ENCODE measurements around the gene SGK1. TPM values are rescaled to one million over a fixed set of nuclear protein-coding genes. Genes with fewer than 3 reads are reported as not detected.
"Not testable (repeated sequence)": the region's sequence is repeated elsewhere in the genome, so short reads cannot be mapped to it uniquely, and the experiment has no call there.

The SGK1 gene
- polyA plus RNA-seq, 3 donors: 72.5 to 78.4 (median 72.9) TPM

DNA sequence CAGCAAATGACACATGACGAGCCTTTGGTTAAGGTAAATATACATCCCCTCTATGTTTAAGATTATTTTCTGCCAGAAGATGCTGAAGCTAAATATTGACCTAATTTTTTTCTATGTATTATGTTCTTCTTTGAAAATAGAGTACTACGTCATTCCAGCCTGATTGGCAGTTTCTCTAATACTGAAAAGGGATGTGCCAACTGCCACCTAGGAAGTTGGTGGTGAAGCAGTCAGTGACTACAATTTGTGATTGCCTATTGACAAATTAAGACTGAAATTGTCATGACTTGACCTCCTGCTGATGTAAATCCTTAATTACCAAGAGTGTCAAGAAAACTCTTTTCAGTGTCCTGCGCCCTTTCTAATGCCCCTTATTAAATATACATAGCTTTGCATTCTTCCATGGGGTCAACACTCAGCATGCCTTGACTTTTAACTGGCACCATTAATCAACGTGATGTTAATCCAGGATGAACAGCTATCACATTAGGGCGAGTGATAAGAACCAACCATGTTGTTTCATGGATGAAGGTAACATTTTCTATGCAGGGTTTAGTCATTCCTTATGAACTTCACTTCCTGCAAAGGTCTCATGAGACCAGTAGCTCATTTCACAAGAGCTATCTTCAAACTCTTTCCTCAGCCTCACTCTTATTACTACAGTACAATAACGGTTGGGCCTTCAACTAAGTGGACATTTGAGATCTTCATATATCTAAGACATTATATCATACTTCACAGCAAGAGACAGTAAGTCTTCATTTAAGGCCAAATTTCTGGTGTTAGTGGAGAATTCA, 22.5 kb upstream of the SGK1 start:
- DNase-seq: no peak

DNA sequence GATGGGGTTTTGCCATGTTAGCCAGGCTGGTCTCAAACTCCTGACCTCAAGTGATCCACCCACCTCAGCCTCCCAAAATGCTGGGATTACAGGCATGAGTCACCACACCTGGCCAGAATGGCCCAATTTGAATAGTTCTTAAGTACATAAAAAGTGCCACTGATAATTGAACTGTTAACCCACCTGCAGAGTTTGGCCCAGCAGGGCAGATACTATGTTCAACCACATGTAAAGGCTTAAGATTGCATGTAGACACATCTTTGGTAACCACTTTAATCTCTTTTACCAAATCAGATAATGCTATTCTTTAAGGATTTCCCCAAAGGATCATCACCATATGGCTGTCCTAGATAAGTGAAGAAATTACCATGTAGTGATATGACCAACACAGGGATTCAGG, 21.3 kb upstream of the SGK1 start:
- DNase-seq: no peak

DNA sequence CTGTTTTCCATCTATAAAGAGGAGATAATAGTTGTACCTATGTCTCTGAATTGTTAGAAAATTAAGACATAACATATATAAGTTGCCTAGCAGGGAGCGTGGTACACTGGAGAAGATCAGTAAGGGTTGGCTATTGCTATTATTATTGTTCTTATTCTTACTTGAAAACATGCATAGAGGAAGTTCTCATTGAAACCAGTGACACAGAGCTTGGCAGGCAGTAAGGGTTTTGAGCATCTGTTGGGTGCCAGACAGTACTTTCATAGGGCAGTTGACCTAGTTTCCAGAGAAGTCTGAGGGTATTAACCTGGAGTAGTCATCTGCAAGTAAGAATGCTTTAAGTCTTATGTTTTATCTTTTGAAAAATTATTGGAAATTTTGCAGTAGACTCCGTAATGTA, 13.3 kb upstream of the SGK1 start:
- DNase-seq: no peak

DNA sequence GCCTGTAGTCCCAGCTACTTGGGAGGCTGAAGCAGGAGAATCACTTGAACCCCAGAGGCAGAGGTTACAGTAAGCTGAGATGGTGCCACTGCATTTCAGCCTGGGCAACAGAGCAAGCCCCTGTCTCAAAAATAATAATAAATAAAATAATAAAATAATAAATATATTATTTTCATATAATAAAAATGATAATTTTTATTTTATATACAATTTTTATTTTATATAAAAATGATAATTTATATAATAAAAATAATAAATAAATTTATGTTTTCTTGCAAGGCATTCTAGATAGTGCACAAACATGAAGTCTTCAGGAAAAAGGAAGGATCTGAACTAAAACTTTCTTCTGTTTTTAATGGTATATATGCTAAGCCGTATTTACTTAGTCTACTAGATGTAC, 12.6 kb upstream of the SGK1 start:
- no peak for DNase-seq

DNA sequence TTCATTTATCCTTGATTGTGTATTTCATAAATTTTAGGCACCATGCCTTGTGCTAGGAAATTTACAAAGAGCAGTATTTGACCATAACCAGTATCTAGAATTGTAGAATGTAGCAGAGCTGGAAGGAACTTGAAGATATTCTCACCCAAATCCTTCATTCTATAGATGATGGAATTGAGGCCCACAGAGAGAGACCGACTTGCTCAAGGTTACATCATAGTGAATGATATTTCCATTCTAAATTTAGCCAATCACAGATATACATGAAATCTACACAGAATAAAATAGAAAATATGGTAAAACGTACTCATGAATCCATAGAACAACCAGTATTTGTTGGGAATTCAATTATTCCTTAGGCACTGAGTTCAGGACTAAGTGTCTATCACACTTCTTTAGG, 10.9 kb upstream of the SGK1 start:
- no peak for DNase-seq

DNA sequence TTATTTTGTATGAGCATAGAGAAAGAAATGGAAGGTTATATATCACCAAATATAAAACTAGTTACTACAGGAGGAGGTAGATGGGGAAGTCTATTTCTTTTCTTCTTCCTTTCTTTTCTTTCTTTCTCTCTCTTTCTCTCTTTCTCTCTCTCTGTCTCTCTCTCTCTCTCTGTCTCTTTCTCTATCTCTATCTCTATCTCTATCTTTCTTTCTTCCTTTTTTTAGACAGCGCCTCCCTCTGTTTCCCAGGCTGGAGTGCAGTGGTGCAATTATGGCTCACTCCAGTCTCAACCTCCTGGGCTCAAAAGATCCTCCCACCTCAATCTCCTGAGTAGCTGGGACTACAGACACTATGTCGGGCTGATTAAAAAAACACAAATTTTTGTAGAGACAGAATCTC, 10.2 kb upstream of the SGK1 start:
- DNase-seq: no peak

DNA sequence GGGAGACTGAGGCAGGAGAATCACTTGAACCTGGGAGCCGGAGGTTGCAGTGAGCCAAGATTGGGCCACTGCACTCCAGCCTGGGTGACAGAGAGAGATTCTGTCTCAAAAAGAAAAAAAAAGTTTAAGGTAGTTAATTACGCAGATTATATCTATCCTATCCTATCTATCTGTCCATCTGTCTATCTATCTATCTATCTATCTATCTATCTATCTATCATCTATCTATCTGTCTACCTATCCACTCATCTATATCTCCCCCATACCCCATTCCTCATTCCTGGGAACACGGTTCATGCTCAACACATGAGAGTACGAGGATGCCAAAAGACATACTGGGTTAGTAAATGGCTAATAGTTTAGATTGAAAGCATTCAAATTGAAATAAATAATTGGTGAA, 8.3 kb upstream of the SGK1 start:
- not testable (repeated sequence) for DNase-seq

DNA sequence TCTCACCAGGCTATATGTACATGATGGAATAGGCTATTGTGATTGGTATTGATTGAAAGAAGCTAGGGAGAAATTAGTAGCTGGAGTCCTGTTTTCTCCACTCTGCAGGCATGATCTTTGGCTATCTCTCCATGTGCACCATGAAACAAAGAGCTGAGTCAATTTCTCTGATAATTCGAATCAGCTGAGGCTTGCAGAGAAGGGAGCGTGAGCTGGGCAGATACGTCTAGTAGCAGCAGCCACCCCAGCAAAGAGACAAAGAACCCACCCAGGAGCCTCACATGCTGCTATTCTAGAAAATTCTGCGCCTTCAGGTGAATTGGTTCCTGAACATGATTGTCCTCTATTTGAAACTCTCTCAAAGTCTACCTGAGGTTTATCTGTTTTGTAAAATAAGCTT, 6.9 kb upstream of the SGK1 start:
- no peak for DNase-seq

DNA sequence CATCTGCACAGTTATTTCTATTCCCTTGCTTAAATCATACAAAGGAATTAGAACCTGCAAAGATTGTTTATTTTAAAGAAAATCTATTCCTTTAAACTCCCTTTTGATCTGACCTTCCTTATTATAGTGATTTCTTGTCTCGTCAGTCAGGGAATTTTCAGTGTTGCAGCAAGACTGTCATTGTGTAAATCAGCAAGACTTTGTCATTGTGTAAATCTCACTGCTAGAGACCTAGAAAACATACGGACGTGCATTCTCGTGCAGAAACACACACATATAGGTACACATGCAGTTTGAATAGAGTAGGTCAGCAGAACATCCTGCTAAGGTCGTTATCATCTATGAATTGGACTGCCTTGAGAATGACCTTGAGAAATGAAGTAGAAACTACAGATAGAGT, 6.2 kb upstream of the SGK1 start:
- DNase-seq: no peak

DNA sequence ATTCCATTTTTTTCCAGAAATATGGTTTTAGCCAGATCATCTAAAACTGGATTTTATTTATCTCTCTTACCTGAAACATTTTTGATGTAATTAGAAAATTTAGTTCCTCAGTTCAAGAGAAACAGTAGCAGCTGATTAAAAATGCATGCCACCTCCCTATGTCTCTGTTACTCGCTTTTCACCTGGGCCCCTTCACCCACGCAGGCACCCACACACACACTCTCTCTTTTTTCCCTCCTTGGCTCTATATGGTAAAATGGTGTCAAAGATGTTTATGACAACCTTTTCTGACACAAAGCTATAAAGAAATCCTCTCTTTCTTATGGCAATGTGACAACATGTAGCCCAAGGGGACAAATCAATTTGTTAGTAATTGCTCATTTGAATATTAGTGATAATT, 5.8 kb upstream of the SGK1 start:
- no peak for DNase-seq

DNA sequence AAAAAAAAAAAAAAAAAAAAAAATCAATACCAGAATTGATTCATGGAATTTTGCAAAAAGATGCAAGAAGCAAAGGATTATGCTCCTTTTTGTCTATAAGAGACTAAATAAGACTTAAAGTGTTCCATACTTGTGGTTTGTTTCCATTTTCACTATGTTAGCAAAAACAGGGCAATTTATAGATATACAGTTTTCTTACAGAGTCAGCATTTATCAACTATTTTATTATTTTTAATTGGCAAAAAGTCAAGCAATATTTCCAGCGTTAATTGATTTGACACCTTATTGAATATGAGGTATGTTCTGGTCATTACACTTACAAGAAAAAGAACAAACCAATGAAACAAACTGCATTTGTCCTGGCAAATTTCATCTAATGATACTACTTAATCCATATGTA, 5.4 kb upstream of the SGK1 start:
- DNase-seq: no peak

DNA sequence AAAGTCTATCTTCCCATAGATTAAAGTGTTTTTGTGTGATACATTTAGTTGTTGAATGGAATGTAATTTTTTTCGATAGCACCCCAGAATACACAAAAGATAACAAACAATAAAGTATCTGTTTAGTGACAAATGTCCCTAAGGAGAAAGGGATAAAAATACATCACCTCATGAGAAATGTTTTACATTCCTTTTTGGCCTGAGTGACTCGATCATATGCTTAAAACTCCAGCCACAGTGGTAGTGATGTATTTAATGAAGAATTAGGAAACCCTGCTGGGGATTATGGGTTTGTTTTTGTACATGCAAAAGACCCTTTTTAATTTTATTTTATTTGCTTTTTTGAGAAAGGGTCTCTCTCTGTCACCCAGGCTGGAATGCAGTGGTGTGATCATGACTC, 4.3 kb upstream of the SGK1 start:
- DNase-seq: no peak

DNA sequence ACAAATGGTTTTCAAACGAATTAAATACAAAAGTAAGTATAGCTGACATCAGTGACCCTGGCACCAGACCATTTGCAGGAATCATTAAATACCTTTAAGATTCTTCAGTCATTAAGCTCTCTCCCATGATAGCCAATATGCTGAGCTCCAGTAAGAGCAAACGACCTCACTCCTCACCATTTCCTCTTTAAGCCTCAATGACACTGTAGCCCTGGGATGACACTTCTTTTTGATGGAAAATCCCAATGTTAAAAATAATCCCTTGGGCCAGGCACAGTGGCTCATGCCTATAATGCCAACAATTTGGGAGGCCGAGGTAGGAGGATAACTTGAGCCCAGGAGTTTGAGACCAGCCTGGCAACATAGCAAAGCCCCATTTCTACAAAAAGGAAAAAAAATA, 3.3 kb upstream of the SGK1 start:
- DNase-seq: no peak

DNA sequence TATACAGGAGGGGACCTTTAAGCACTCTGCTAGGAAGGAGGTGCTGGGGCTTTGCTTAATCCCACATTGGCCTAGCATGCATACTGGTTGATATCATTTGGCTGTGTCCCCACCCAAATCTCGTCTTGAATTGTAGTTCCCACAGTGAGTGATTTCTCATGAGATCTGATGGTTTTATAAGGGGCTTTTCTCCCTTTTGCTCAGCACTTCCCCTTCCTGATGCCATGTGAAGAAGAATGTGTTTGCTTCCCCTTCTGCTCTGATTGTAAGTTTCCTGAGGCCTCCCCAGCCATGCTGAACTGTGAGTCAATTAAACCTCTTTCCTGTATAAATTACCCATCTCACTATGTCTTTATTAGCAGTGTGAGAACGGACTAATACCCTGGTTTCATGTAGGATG, 1.8 kb upstream of the SGK1 start:
- DNase-seq: not testable (repeated sequence)

DNA sequence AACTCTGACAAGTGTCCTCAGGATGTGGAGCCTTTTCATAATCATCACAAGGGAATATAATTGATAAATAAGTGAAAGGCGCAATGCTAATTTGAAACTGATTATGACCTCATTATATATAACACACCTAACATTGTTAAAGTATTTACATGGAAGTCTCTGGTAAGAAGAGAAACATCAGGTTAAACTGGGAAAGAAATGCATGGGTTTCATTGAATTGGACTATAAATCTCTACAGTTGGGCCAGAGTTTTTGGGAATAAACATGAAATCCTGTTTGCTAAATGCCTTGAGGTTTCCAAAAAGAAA, 1.0 kb upstream of the SGK1 start:
- no peak for DNase-seq

DNA sequence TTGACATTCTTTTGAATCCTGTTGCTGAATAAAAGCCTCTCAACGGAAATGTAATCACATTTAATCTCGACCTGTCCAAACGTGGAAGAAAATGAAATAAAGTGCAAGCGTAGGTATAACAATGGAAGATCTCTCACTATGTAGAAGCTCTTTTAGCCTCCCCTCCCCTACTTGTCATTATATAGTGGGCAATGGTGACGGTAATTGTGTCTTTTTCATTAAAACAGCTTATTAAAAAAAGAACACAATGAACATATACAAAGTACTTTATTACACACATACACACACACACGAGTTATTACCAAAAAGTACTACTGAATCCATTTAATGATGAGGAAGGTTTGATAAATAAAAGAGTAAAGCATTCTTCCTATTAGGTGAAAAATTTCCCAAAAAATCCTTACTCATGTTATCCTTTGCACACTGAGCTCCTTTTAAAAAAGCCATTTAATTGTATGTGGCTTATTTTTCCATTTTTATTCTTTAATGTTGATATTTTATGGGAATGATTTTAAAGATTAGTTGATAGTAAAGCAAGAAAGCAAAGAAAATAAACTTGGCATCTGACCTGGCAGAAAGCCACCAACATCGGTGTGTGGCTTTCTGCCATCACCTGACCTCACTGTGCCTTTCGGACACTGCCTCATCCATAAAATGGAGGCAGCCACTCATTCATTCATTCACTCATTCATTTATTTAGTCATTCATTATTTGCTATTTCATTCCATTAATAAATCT, 493 bp upstream of the SGK1 start:
- no peak for DNase-seq

DNA sequence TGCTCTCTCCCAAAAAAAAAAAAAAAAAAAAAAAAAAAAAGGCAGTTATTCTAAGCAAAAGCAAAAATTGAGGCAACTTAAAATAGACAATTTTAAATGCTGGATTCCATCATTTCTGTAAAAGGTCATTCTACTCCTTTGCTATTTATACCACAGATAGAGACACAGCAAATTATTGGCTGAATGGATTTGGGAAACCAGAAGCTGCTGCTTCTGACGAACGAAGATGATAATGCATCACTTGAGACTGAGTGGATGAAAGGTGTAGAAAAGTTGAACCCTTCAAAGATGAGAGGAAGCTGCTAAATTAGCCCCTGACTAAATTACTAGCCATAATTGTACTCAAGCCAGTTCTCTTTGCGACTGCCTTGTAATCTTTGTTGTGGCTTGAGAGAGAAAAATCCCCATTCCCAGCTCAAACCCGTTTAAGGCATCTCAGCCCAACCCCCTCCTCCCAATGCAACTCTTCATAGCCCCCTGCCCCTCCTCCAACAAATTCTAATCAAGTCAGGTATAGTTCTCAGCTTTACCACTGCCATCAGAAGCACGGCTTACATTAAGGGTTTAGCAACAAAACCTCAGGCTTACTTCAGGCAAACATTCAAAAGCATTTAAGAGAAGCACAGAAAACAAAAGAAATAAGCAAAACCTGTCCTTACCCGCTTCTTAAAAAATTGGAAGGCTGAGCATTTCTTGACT, 1.0 kb downstream of the SGK1 start:
- no peak for DNase-seq

DNA sequence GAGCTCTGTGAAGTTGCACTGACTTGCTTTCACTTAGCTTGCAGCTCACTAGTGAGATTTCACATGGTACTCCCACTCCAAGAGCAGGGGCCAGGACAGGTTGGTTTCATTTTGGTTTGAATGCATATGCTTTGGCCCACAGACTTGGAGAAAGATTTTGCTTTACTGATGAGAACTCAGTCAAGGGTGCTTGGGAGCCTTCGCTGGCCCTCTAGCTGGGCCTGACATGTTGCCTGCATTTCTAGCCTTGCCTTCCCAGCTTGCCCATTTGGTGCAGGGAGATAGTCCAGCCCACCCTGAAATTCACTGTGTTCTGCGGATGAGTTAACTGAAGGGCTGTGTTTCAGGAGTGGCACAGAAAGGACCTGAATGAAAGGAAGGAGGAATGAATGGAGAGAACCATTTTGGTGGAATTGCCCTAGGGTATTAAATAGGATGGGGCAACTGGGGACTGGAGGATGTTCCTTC, 1.9 kb downstream of the SGK1 start:
- no peak for DNase-seq

DNA sequence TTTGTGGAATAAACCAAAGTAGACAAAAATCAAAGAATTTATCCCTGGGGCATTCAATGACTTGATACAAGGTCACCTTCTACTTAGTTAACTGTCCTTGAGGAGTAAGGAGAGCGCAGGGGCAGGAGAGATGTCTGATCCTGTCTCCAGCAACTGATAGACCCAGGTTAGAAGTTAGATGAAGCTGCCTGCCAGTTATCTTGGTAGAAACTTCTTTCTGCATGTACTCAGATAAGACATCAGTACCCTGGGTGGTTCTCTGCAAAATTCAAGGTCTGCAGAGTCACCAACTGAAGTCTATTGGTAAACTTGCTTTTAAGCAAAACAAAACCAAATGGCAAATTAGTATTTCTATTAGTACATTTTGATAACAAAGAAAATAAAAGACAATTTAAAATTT, 2.7 kb downstream of the SGK1 start:
- no peak for DNase-seq

DNA sequence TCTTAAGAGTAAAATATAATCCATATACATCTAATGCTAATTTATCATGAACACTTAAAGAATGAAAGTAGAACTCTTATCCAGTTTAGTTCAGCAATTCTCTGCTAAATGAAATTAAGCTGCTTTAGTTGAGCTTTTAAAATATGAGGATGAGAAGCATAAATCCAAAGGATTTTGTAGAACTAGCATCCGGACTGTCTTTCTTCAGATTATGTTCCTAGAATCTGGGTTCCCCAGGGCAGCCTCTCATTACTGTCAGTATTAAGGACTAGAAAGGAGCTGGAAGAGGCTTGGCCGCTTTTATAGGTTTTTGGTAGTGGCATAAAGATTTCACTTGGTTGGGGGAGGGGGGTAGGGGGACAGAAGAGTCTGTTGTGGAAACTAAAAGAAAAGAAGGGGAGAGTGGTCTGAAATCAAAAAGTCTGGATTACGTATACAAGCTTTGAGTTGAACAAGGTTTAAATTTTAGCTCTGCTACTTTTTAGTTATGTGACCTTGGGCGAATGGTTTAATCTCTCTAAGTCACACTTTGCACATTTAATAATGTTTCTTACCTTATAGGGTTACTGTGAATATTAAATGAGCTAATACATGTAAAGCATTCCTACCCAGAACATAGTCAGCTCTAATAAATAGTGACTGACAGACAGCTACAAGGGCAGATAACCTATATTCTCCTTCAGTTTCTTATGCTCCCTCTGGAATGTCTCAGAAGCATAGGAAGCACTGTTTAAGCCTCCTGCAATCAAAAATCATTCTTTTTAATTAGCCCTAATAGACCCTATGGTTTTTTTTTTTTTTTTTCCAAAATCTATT, 3.7 kb downstream of the SGK1 start:
- DNase-seq: no peak

DNA sequence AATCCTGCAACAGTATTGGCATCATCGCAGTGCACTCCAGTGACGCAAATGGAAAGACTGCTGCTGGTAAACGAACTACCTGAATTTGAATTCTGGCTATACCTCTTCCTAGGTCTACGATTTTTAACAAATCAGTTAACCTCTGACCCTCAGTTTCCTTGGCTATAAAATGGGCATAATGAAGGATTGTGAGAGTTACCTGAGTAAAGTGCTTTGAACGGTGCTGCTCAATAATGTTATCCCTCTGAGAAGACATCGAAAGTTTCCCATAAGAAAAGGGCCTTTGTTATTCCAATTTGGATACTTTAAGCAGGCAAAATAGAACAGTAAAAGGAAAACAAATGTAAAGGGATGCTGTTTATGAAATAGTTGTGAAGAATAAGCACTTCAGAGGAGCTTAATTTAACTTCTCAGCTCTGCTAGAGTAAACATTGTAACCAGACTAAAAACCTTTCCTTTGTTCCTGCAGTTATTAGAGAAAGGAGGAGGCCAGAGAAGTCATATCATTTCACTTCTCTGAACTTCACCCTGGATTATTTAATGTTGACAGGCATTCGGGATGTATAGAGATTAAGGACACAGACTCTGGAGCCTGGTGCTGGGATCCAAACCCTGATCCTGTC, 5.8 kb downstream of the SGK1 start:
- DNase-seq: no peak

DNA sequence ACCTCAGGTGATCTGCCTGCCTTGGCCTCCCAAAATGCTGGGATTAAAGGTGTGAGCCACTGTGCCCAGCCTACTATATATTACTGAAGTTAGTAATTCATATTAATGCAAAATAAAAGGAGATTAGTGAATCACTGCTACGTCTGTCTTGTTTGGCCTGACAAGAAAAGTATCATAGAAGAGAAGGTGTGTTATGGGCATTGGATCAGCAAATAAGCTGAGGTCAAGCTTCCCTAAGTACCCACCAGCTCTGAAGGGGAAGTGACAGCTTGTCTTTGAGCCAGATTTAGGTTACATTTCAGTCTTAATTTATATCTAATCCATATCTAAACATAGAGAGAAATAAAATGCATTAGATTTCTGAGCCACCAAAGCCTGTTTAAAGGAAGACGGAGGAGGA, 7.1 kb downstream of the SGK1 start:
- no peak for DNase-seq
